Natural killer cell (primary cell): ENCODE measurements around the gene KCNJ5. TPM values are rescaled to one million over a fixed set of nuclear protein-coding genes. Genes with fewer than 3 reads are reported as not detected.

ENCODE experiments used
- ATAC-seq, 3 donors: fragments of 150-1000 bp in 2 of 3; fragments of 200-7000 bp in 1 of 3; cut with Tn5 transposase; 1 replicate in 1 of 3; 2 replicates in 2 of 3; pipeline ENCODE4 v1.10.0; 2021; ENCODE audit warnings: mild to moderate bottlenecking in 2 of 3, moderate library complexity in 2 of 3
- DNase-seq, 2 donors: peaks; one replicate each; pipeline versions ENCODE4 v3.0.0 to v3.0.0-alpha.2; 2013 to 2021; ENCODE audit warnings: mixed read lengths in 1 of 2
- H3K27ac ChIP-seq: one replicate; pipeline ENCODE4 v1.5.1; 2013; ENCODE audit warnings: mild to moderate bottlenecking, low read length
- H3K27me3 ChIP-seq: one replicate; pipeline ENCODE4 v1.6.1; 2013; ENCODE audit warnings: low read length; ENCODE audit not compliant: control insufficient read depth, insufficient read depth
- H3K36me3 ChIP-seq: one replicate; pipeline ENCODE4 v1.6.1; 2013; ENCODE audit warnings: low read length; ENCODE audit not compliant: control insufficient read depth, insufficient read depth
- H3K4me1 ChIP-seq: one replicate; pipeline ENCODE4 v1.6.1; 2013; ENCODE audit warnings: low read length; ENCODE audit not compliant: control insufficient read depth, insufficient read depth
- H3K4me3 ChIP-seq: one replicate; pipeline ENCODE4 v1.5.1; 2013; ENCODE audit warnings: low read length
- H3K9me3 ChIP-seq: one replicate; pipeline ENCODE4 v1.6.1; 2013; ENCODE audit warnings: low read length; ENCODE audit not compliant: control insufficient read depth, insufficient read depth
- H3K27ac Mint-ChIP-seq, 2 donors: one replicate each; pipeline ENCODE4 v1.8.0; 2022; ENCODE audit warnings: mild to moderate bottlenecking in 2 of 2, mixed read lengths in 2 of 2, moderate library complexity in 1 of 2
- H3K27me3 Mint-ChIP-seq, 2 donors: one replicate each; pipeline ENCODE4 v1.8.0; 2022; ENCODE audit warnings: low read depth in 2 of 2, mixed read lengths in 2 of 2
- H3K36me3 Mint-ChIP-seq: one replicate; pipeline ENCODE4 v1.8.0; 2022; ENCODE audit warnings: mixed read lengths
- H3K4me1 Mint-ChIP-seq, 2 donors: one replicate each; pipeline ENCODE4 v1.8.0; 2022; ENCODE audit warnings: mixed read lengths in 2 of 2
- H3K4me3 Mint-ChIP-seq: one replicate; pipeline ENCODE4 v1.8.0; 2022; ENCODE audit warnings: mild to moderate bottlenecking, moderate library complexity, mixed read lengths
- H3K9me3 Mint-ChIP-seq, 2 donors: one replicate each; pipeline ENCODE4 v1.8.0; 2022; ENCODE audit warnings: mixed read lengths in 2 of 2
- CTCF ChIP-seq: fragments of 200-600 bp; IDR thresholded peaks from one replicate; pipeline ENCODE4 v1.8.0; 2022; ENCODE audit warnings: antibody characterized with exemption
- WGBS: methylation state at CpG from one replicate; pipeline ENCODE4 v1.1.7; 2013; ENCODE audit warnings: missing lambda C conversion rate; ENCODE audit not compliant: insufficient coverage; 5-methylcytosine and 5-hydroxymethylcytosine counted together
- intact Hi-C: fragments of 100-400 bp; cut with micrococcal nuclease; formaldehyde crosslinking; loops from one replicate; pipeline ENCODE4 v1.14.2; 2022
- total RNA-seq, 4 donors: library from RNA; stranded (reverse); fragments of 120-200 nt in 1 of 4; gene quantifications; one replicate each; pipeline versions ENCODE4 v1.2.3 to v1.2.4, GENCODE V29; 2013 to 2022

KCNJ5 gene
- total RNA-seq, 3 donors from 2014 or later (not counting 1 experiment from before 2014, with no cell fraction given): 0.09 to 0.18 (median 0.15) TPM

GRCh38 chr11:128857341-128857740, 33.8 kb upstream of the KCNJ5 start:
- Mint-ChIP-seq H3K9me3 (no peaks in the 10 kb centered on the region), H3K4me3 (no peak overlapping the region), H3K27me3 (peaks cover 0 to 14% of the 10 kb centered on the region in 2 donors), H3K27ac (no peak overlapping the region), H3K4me1 (peaks cover 8 to 9% of the 10 kb centered on the region in 2 donors), H3K36me3 (no peaks in the 10 kb centered on the region)
- Histone ChIP-seq H3K27me3 (no peaks in the 10 kb centered on the region), H3K27ac (no peak overlapping the region), H3K36me3 (no peaks in the 10 kb centered on the region), H3K4me1 (peaks cover 8% of the 10 kb centered on the region), H3K9me3 (no peaks in the 10 kb centered on the region), H3K4me3 (no peak overlapping the region)
- 93% methylated on average over 2 of the region's 2 CpGs for WGBS
- ATAC-seq (no peak), DNase-seq (no peak)
- no peak for TF ChIP-seq CTCF
- intact Hi-C loops: no loop called here

DNA sequence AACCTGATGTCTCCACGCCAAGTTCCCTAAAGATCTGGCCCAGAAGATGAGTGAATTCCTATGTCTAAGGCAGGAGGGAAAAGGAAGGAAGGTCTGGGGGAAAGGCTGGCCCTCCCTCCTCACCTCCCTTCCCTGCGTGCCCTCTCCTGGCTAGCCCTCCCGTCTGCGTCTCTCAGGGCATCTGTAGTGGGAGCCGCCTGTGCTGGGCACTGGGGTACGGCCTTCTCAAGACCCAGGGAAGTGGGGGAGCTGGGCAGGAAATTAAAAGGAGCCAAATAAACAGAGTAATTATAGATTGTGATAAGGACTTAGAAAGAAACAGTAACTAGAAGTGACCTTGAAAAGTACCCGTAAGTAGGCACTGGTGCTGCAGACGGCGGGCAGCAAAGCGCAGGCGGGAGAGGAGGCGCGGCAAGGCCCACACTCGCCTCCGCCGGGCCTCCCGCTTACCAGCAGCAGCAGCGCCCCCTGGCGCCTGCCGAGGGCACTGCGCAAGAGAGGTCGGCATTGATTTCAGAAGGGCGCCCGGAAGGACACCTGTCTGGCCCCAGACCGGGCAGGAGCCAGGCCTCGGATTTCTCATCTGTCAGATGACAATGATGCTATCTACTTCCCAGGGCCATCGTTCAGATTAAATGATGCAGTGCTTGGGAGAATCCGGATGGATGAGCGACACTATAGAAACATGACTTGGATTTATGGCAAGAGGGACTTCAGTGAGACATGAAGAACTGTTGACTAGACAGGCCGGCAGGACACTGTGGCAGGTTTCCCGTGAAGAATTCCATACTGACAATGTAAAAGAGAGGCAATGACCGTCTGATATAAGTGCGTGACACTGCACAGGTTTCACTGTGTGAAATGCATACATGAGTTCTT, 31.4 kb upstream of the KCNJ5 start:
- H3K9me3 ChIP-seq: no peaks in the 10 kb centered on the region
- WGBS: 35% methylated on average over 32 of the region's 33 CpGs
- peaks cover 0 to 14% of the 10 kb centered on the region in 2 donors for H3K27me3 Mint-ChIP-seq
- H3K27me3 ChIP-seq: no peaks in the 10 kb centered on the region
- peaks cover 8% of the 10 kb centered on the region for H3K4me1 ChIP-seq
- H3K36me3 ChIP-seq: no peaks in the 10 kb centered on the region
- H3K36me3 Mint-ChIP-seq: no peaks in the 10 kb centered on the region
- no peaks in the 10 kb centered on the region for H3K9me3 Mint-ChIP-seq
- H3K27ac Mint-ChIP-seq: no peak overlapping the region
- no peak overlapping the region for H3K27ac ChIP-seq
- DNase-seq (peak; percentile 76 to 87), ATAC-seq (peak; percentile 88 to 98 (median 97))
- peak; percentile 99 for TF ChIP-seq CTCF
- H3K4me3 ChIP-seq: no peak overlapping the region
- intact Hi-C loops: no loop called here
- H3K4me3 Mint-ChIP-seq: no peak overlapping the region
- peaks cover 8 to 9% of the 10 kb centered on the region in 2 donors for H3K4me1 Mint-ChIP-seq

GRCh38 chr11:128860571-128861361, 30.4 kb upstream of the KCNJ5 start:
- intact Hi-C loops: no loop called here
- Histone ChIP-seq H3K27me3 (no peaks in the 10 kb centered on the region), H3K4me3 (no peak overlapping the region), H3K9me3 (no peaks in the 10 kb centered on the region), H3K36me3 (no peaks in the 10 kb centered on the region), H3K27ac (no peak overlapping the region), H3K4me1 (peaks cover 8% of the 10 kb centered on the region)
- H3K27ac Mint-ChIP-seq: no peak overlapping the region
- DNase-seq: no peak
- no peak for TF ChIP-seq CTCF
- peaks cover 8 to 9% of the 10 kb centered on the region in 2 donors for H3K4me1 Mint-ChIP-seq
- no peak overlapping the region for H3K4me3 Mint-ChIP-seq
- no peaks in the 10 kb centered on the region for H3K9me3 Mint-ChIP-seq
- peaks cover 0 to 14% of the 10 kb centered on the region in 2 donors for H3K27me3 Mint-ChIP-seq
- 81% methylated on average over 13 of the region's 16 CpGs for WGBS
- no peaks in the 10 kb centered on the region for H3K36me3 Mint-ChIP-seq
- no peak for ATAC-seq
